HG03066 (cell line): ENCODE data around the gene DPEP2NB.

ENCODE experiments used
- ATAC-seq: cut with Tn5 transposase; IDR thresholded peaks from one replicate; pipeline ENCODE4 v1.9.1; 2021; ENCODE audit warnings: low read depth; ENCODE audit not compliant: unreplicated experiment

Gene DPEP2NB

GRCh38 chr16:67964477-67965131, 51.1 kb downstream of the DPEP2NB start:
- no peak for ATAC-seq

- no peak for ATAC-seq
These were observed 51.9 kb downstream of the DPEP2NB start for GRCh38 chr16:67963662-67964321.
